HG03196 (cell line): ENCODE data around the gene PPFIA4.
"Not testable (repeated sequence)": the region's sequence is repeated elsewhere in the genome, so short reads cannot be mapped to it uniquely, and the experiment has no call there.

Source experiments
- ATAC-seq: cut with Tn5 transposase; IDR thresholded peaks from one replicate; pipeline ENCODE4 v1.9.1; 2021; ENCODE audit not compliant: unreplicated experiment

PPFIA4 gene

GRCh38 chr1:203026031-203026665 lies at the start of gene PPFIA4:
TSS of gene PPFIA4 (plus strand) at chr1:203026491. CDS start at chr1:203039009, 12,518 bp downstream.
- peak; percentile 71 for ATAC-seq

GRCh38 chr1:202976633-202977032 lies 49.7 kb upstream of the PPFIA4 start:
- no peak for ATAC-seq

GRCh38 chr1:202979459-202979858 lies 46.8 kb upstream of the PPFIA4 start:
- no peak for ATAC-seq

- ATAC-seq, result no peak
Measured at GRCh38 chr1:202981939-202982338, 44.4 kb upstream of the PPFIA4 start.

GRCh38 chr1:202982715-202983430 lies 43.4 kb upstream of the PPFIA4 start:
- ATAC-seq, result no peak

- ATAC-seq, result not testable (repeated sequence)
Measured at GRCh38 chr1:202986120-202986519, 40.2 kb upstream of the PPFIA4 start.

- no peak for ATAC-seq
Measured at GRCh38 chr1:202987255-202987654, 39.0 kb upstream of the PPFIA4 start.

GRCh38 chr1:202987922-202988583 lies 38.2 kb upstream of the PPFIA4 start:
- no peak for ATAC-seq

GRCh38 chr1:202989879-202990278 lies 36.4 kb upstream of the PPFIA4 start:
- no peak for ATAC-seq

GRCh38 chr1:202991112-202991511 lies 35.2 kb upstream of the PPFIA4 start:
- ATAC-seq, result no peak

GRCh38 chr1:202994756-202995155 lies 31.5 kb upstream of the PPFIA4 start:
- no peak for ATAC-seq

GRCh38 chr1:202998836-202999750 lies 27.2 kb upstream of the PPFIA4 start:
- no peak for ATAC-seq

GRCh38 chr1:203000217-203000944 lies 25.9 kb upstream of the PPFIA4 start:
- no peak for ATAC-seq

GRCh38 chr1:203001986-203002385 lies 24.3 kb upstream of the PPFIA4 start:
- no peak for ATAC-seq

GRCh38 chr1:203002951-203003350 lies 23.3 kb upstream of the PPFIA4 start:
- no peak for ATAC-seq

GRCh38 chr1:203005395-203006142 lies 20.7 kb upstream of the PPFIA4 start:
- ATAC-seq, result not testable (repeated sequence)

GRCh38 chr1:203006948-203007871 lies 19.1 kb upstream of the PPFIA4 start, which contains the start of gene TMEM183A:
TSS of gene TMEM183A (plus strand) at chr1:203007374. CDS start at chr1:203007466, 92 bp downstream.
- peak; percentile 97 for ATAC-seq

- ATAC-seq, result no peak
Measured at GRCh38 chr1:203009185-203009584, 17.1 kb upstream of the PPFIA4 start.
